Measurements from ENCODE around the gene LCMT1.

GRCh38 chr16:25148568-25149215, 37.1 kb downstream of the LCMT1 start:
- TF ChIP-seq CTCF (conservative IDR thresholded peaks at IDR 0.05 in 1 of 2, IDR thresholded peaks at IDR 0.05 in 1 of 2; ENCODE audit: extremely low read depth in 1 of 2, insufficient read depth in 1 of 2, low read depth in 1 of 2, low read length in 2 of 2), result no peak
- no peak for TF ChIP-seq EZH2 (IDR thresholded peaks at IDR 0.05; ENCODE audit: borderline replicate concordance, low read length)
